Epithelial cell of esophagus (primary cell): Measurements from ENCODE around the gene MAPKAPK2.

Source experiments
- DNase-seq: peaks from one replicate; pipeline ENCODE4 v3.0.0; 2010; ENCODE audit warnings: low read depth
- H3K4me3 ChIP-seq: 2 replicates; pipeline ENCODE4 v1.5.1; 2011; ENCODE audit warnings: mild to moderate bottlenecking, low read length, control low read depth
- CTCF ChIP-seq: IDR thresholded peaks from 2 replicates; pipeline ENCODE4 v1.5.1; 2011; ENCODE audit warnings: low read depth, mild to moderate bottlenecking, low read length, control low read depth, inconsistent platforms; ENCODE audit not compliant: insufficient read depth; ENCODE audit errors: missing control alignments

The MAPKAPK2 gene

GRCh38 chr1:206646504-206646903 is 38.2 kb upstream of the MAPKAPK2 start:
- TF ChIP-seq CTCF: no peak
- no peak for DNase-seq
- H3K4me3 ChIP-seq: no peak overlapping the region

- DNase-seq: no peak
- no peak for TF ChIP-seq CTCF
- no peak overlapping the region for H3K4me3 ChIP-seq
Measured at GRCh38 chr1:206647224-206647623, 37.5 kb upstream of the MAPKAPK2 start.

- no peak overlapping the region for H3K4me3 ChIP-seq
- TF ChIP-seq CTCF: no peak
- DNase-seq: no peak
Measured at GRCh38 chr1:206649261-206649921, 35.3 kb upstream of the MAPKAPK2 start.

- no peak for DNase-seq
- no peak overlapping the region for H3K4me3 ChIP-seq
- no peak for TF ChIP-seq CTCF
Measured at GRCh38 chr1:206651014-206651413, 33.7 kb upstream of the MAPKAPK2 start.

GRCh38 chr1:206651958-206652890 is 32.5 kb upstream of the MAPKAPK2 start:
- TF ChIP-seq CTCF: no peak
- no peak overlapping the region for H3K4me3 ChIP-seq
- DNase-seq: peak; percentile 63

GRCh38 chr1:206653715-206654459 is 30.8 kb upstream of the MAPKAPK2 start:
- no peak overlapping the region for H3K4me3 ChIP-seq
- DNase-seq: peak; percentile 79
- no peak for TF ChIP-seq CTCF
